Right ventricle myocardium inferior (tissue), 1 donor: ENCODE data around the gene CSF2. TPM values are rescaled to one million over a fixed set of nuclear protein-coding genes. Genes with fewer than 3 reads are reported as not detected.
A peak's percentile ranks its signal among the peaks of the same experiment; 100 is the strongest.

Source experiments
- ATAC-seq: fragments of 200-7000 bp; cut with Tn5 transposase; one replicate; pipeline ENCODE4 v1.9.1; 2020; ENCODE audit warnings: mild to moderate bottlenecking, moderate library complexity
- DNase-seq: peaks from one replicate; pipeline ENCODE4 v3.0.0; 2021; ENCODE audit errors: missing footprints
- intact Hi-C: fragments of 100-400 bp; cut with DNase I; formaldehyde crosslinking; loops from one replicate; pipeline ENCODE4 v1.11.0; 2022
- total RNA-seq: library from RNA; stranded (reverse); fragmentation: NEBNext Ultra II Directional; extraction: Animal tissue kit (Norgen Biotek cat#: 25700); gene quantifications from one replicate; pipeline ENCODE4 v1.2.1, GENCODE V29; 2021
- donor health status: DM: no; HTN: yes; CAD: no; lungs with severe emphysema.

CSF2 gene
- total RNA-seq, 1 donor from 2014 or later = not detected

DNA sequence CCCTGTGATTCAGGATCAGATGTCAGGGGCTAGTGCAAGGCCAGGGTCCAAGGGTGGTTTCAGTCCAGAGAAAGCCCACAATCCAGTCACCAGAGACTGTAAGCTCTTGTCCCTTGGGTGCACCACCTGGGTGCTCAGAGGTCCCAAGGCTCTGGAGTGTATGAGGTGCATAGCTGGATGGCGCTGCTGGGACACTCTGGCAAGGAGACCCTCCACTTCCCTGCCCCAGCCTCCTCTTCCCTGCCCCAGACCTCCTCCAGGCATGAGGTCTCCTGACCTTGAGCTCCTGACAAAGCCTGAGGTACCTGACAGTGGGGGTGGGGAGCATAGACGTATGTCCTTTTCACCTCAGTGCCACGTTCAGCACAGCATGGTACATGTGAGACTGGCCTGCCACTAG, 7.0 kb downstream of the CSF2 start:
- DNase-seq (no peak), ATAC-seq (no peak)
- intact Hi-C loops = no loop called here

DNA sequence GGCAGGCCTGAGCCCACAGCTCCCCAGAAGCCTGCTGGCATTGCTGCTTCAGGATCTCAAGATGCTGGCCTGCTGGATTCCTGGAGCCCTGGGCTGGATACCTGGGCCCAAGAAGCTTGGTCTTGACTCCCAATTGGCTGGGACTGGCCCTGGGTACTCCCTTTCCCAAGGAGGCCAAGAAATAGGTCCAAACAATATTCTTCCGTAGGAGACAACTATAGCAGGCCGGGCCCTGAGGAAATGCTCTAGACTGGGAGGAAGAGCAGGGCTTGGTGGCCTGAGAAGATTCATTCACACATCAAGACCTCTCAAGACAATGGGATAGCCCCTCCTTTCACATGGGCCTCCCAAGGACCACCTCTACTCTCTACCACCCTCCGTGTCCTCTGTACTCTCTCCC, 7.9 kb downstream of the CSF2 start:
- ATAC-seq (no peak), DNase-seq (no peak)
- intact Hi-C loops = no loop called here

DNA sequence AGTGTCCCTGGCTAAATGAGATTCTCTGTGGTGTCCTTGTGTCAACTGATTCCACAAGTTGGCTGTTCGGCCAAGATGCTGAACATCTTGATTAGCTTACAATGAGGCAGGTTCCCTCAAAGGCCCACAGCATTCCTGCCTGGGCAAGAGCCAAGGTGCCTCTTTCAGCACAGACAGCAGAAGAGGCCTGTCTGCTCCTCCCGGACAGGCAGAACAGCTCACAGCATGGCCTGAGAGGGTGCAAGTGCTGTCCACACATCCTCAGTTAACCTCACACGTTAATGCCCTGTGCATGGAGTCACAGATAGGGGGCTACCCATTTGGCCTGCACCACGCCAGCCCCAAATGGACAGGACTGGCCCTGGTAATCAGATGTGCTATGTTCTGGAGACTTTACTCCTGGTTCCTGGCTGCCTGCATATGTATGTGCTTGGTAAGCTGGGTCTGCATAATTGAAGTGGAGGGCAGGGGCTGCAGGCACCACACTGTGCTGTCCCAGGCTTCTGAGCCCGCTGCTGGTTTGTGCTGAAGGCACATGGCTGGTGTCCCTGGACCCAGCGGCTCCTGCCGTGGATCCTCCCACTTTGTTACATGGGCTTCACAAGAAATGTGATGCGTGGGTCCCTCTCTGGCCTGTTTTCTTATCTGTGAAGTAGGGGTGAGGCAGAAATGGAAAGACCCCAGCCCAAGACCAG, 8.9 kb downstream of the CSF2 start:
- intact Hi-C loops = no loop called here

DNA sequence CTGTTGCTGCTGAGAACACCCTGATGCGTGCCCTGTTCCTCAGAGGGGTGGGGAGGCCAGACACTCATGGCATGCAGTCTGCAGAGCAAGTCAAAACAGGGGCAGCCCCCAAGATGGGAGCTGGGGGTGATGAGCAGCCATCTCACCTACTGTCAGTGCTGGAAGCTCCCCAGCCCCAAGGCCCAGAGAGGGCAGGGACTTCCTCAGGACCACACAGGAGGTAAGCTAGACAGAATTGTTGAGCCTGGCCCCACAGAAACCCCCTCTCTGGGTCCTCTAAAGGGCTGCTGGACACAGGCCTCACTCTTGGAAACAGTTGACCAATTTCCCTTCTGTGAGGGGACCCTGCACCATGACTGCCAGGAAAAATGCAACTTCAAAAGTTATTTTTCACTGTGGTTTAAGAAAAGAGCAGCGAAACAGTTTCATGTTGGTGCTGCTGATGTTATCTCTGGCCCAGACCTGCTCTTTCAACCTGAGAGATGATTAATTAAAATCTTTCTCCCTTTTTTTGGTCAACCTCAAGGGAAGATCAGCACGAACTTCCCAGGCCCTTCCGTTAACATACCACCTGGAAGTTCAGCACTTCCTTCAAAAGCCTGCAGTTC, 9.6 kb downstream of the CSF2 start:
- intact Hi-C loops = no loop called here
- DNase-seq = no peak
- no peak for ATAC-seq

More for the DNA sequence above, 8.9 kb downstream of the CSF2 start:
- ATAC-seq (no peak), DNase-seq (no peak)

DNA sequence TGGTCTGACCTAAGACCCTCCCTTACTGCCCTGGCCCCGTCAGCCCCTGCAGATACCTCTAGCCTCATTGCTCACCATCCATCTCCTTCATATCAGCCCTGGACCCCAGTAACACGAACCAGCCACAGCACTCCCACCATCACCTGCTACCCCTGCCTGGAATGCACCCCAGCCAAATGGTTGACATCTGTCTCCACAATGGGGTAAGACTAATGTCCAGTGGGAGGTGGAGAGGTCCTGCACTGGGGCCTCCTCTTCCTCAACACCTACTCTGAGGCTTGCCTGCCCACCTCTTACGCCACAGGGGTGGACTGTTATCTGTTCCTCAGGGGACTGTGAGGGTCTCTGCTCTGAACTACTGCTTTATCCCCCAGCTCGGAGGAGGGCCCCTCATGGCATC, 12.1 kb downstream of the CSF2 start:
- no peak for DNase-seq
- ATAC-seq = no peak
- intact Hi-C loops = no loop called here

DNA sequence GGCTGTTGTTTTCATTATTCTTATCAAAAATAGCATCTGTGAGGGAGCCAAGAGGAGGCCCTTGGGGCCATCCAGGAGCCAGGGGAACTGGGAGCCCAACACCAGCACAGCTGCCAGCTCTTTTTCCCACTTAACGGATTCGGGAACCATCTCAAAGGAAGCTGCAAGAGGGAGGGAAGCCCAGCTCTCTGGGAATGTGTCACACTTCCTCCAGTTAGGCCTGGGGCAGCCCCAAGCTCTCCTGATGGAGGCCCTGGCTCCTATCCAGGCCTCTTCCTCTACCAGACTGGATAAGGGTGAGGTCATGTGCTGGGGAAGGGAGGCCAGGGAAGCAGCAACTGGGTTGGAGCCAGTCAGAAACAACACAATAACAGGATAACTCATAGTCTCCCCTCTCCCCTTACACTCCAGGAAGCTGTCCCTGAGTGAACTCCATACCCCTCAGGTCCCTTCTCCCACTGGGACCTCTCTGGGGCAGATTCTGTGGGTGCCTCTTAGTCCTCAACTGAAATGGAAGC, 12.7 kb downstream of the CSF2 start:
- ATAC-seq (peak; percentile 79), DNase-seq (peak; percentile 87)
- intact Hi-C loops = no loop called here

DNA sequence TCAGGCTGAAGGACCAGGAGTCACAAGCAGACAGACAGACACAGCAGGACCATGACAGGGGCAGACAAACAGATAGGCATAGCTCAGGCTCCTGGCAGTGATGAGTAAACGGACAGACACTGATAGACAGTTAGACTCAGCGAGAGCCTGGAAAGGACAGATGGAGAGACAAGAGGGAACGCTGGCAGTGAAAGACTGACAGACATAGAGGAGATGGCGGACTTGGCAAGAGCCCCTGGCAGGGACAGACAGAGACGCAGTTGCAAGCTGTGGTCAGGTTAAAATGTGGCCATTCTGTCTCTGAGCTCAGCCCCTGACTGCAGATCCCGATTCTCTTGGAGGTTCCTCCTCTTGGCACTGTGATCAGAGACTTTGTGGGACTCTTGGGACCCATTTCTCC, 13.6 kb downstream of the CSF2 start:
- intact Hi-C loops = no loop called here
- ATAC-seq = peak; percentile 6
- no peak for DNase-seq

DNA sequence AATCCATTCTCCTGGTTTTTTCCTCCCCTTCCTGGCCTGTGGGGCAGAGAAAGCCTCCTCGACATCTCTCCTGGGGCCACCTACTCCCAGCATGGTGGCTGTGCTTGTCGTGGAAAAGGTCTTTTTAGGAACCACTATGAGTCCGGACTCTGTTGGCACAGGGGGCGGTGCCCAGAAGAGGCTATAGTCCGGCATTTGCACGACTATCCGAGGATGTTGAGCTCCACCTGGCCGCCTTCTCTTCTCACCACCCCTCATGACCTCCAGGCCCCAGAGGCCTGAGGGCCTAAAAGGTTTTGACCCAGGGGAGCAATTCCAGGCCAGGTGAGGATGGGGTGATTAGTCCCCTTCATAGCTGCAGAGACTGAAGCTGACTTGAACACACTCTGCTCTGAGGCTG, 14.1 kb downstream of the CSF2 start:
- DNase-seq (no peak), ATAC-seq (no peak)
- intact Hi-C loops = no loop called here

DNA sequence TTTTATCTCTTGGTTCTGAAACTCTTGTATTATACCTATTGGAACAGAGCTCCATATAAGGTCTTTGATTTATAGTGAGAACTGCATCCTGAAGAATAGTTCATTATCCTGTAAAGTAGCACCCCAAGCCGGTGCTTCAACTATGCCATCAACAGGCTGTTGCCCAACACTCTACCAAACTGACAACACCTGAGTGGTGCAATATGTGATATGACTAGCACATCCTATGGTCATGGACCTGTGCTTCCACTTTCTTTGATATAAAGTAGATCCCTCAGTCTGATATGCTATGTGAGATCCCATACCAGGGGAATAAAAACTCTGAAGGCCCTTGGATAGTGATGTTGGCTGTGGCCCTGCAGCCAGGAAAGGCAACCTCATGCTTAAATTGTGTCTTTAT, 15.8 kb downstream of the CSF2 start:
- no peak for ATAC-seq
- DNase-seq = no peak
- intact Hi-C loops = no loop called here

DNA sequence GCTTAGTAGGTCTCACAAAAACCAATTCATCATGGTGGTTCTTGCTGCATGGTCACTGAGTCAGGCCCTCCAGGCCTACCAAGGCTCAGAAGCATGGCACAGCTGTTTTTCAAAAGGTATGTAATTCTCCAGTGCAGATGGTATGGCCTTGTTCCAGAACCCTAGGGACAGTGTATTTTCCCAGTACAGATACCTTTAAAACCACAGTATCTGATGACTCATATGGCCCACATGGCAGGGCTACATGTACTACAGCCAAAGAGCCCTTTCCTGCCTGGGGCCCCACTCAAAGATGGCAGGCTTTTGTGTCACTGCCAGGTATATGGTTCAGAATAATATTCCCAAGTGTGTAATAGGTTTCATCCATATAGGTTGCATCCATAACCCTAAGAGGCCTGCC, 16.5 kb downstream of the CSF2 start:
- intact Hi-C loops = no loop called here
- ATAC-seq (no peak), DNase-seq (no peak)

DNA sequence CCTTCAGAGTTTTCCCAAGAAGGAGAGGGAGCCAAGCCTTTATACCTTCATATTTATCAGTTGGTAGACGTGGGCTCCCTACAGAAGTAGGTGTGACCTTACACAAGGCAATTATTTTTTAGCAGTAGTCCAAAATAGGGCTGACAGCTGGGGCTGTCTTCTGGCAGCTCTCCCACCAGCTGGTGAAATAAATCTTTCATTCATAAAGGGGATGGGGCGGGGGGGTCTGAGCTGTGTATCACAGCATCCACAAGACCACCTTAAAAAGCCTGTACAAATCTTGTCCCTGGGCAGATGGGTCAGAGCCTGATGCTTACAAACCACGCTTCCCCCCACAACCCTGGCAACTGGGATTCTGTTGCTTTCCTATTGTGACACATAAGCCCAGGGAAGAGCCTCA, 19.7 kb downstream of the CSF2 start:
- intact Hi-C loops = no loop called here
- ATAC-seq (no peak), DNase-seq (no peak)

DNA sequence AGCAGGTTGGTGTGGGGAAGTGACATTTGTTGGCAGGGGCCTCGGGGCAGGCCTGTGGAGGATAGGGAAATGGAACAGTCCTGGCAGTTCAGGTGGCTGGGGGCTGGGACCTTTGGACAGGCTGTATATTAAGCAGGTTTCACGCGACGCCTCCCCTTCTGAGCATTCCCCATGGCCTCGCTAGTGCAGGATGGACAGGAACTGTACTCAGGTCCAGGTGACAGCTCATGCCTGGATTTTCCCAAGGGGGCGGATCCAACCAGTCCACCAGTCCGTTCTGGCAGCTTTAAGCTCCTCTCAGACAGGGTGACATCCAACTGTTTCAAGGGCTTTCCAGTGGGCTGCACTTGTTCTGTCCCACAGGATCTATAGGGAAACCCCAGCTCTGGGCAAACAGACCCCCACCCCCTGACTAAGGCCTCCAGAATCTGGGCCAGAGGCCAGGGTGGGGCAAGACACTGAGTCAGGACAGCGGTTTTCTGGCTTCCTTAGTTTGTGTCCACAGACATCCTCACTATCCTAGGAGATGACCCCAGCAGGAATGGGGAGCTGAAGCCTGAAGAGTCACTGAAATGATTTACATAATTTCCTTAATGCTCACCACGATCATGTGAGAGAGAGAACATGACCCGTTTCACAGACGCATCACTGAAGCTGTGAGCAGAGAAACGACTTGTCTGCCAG, 20.9 kb downstream of the CSF2 start:
- no peak for ATAC-seq
- intact Hi-C loops = no loop called here
- DNase-seq = no peak

DNA sequence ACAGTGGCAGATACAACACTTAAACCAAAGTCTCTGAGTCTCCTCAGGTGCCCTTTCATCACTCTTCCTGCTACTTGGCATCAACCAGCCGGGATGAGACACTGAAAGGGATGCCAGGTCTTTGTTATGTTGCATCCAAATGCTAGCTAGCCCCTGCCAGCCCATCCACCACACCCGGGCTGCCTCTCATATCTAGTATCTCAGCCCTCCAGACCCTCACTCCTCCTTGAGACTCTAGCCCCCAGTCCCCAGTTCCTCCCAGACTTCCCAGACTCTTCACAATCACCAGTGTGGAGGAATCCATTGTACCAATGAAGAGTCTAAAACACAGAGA, 21.5 kb downstream of the CSF2 start:
- DNase-seq (no peak), ATAC-seq (no peak)
- intact Hi-C loops = no loop called here

DNA sequence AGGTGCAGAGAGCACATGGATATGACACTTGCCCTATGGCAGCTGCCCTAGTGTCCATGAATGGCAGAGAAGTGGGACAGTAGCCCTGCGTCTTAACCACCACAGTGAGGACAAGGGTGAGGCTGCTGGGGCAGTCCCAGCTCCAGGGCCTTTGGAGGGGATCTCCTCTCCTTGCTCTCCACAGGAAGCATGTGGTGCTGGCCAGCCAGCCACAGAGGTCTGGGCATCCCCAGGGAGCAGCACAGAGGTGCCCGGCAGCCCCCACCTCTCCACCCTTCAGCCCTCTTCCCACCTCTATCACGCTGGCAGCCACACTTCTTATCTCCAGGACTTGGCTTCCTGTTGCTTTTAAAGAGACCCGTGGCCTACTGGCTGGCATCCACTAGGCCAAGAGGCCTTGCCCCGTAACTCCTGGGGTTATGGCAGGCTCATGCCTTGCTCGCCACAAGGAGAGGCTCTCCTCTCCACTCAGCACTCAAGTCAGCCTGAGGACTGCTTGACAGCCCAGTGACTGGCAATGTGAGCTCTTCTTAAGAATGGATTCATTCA, 21.9 kb downstream of the CSF2 start:
- ATAC-seq = peak; percentile 77
- DNase-seq = no peak

DNA sequence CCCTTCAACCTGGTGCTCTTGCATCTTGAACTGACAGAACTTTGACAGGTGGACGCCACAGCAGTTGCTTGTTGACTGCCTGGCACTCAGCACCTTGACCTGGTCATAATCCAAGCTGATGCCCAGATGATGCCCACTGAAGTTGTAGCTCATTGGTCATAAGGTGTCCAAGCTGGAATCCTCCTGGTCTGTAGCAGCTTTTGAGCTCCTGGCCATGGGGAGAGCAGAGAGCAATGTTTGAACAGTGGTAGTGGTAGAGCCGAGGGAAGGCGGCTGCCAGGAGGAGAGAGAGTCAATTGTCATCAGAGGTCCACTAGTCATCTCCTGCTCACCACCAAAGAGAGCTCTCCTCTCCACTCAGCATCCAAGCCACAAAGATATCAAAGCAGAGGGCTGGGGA, 23.3 kb downstream of the CSF2 start:
- DNase-seq = no peak
- no peak for ATAC-seq
- intact Hi-C loops = no loop called here

More for the DNA sequence above, 21.9 kb downstream of the CSF2 start:
- intact Hi-C loops = no loop called here

DNA sequence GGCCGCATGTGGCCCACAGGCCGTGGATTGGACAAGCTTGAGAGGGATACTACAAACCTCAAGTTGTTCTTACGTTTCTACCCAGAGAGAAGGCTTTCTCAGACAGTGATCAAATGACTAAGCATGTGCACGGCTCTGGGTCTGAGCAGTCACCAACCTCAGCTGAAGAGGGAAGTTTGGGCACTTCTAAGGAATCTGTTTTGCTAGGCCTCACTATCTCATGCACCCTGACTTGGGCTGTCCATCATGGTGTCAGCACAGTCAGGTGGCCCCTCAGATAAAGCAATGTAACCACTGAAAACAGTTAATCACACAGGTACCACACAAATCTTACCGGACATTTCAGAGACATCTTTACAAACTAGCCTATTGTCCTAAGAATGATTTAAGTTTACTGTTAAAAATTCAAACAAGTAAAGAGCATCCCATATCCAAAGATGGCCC, 24.6 kb downstream of the CSF2 start:
- intact Hi-C loops = no loop called here
- DNase-seq (no peak), ATAC-seq (no peak)

DNA sequence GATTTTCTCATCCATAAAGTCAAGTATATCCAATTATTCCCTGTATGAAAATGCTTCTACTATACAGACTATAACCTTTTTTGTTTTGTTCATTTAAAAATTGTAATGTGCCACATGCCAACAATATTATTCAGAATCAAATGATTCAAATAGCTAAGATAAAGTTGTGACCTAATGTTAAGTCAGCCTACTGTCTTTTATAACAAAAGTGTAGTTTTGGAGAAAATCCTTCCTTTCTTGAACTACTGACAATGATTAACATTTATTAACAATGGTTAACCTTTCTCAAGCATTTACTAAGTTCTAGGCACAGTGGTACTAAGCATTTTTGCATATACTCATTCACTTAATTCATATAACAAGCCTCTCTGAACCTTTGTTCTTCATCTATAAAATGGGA, 25.0 kb downstream of the CSF2 start:
- intact Hi-C loops = no loop called here

DNA sequence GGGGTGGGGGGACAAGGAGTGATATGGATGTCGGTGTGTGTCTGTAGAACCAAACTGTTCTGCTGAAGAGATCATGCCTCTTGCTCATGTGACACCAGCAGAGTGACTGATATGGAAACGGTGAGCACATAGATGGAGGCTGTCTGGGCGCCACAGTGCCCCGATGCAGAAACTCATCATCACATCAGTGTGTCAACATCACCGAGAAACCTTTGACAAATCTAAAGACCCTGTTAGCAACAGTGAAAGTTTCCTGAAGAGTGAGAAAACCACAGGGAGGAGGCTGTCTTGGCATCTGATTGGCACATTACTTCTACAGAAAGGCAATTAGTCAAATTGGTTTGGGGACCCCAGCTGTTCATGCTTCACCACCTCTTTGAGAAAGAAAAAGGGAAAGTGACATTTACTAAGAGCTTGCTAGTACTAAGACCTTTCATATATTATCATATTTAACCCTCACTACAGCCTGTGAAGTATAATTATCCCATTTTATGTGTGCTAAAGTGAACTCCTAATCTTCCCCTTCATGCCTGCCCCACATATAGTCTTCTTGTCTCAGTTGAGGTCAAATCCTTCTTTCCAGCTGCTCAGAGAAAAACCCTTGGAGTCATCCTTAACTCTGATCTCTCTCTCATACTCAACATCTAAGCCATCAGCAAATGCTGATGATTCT, 25.6 kb downstream of the CSF2 start:
- DNase-seq (no peak), ATAC-seq (no peak)
- intact Hi-C loops = no loop called here

More for the DNA sequence above, 25.0 kb downstream of the CSF2 start:
- DNase-seq (no peak), ATAC-seq (no peak)

DNA sequence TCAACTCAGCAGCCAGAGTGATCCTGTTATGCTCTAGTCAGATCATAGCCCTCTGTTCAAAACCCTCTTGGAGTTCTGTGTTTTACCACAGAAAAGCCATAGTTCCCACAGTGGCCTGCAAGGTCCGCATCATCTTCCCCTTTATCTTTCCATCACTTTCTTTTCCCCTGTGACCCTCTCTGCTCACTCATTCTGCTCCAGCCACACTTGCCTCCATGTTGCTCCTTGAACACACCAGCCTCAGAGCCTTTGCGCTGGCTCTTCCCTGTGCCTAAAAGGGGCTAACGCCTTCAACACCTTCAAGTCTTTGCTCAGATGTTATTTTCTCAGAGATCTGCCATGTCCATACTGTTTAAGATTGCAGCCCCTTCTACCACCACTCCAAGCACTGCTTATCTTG, 26.3 kb downstream of the CSF2 start:
- intact Hi-C loops = no loop called here
- ATAC-seq (no peak), DNase-seq (no peak)
